ENCODE data around the gene MS4A14. TPM values are rescaled to one million over a fixed set of nuclear protein-coding genes. Genes with fewer than 3 reads are reported as not detected.

The MS4A14 gene
- total RNA-seq, 1 donor from 2014 or later, result not detected

- Mint-ChIP-seq H3K4me1 (ENCODE audit: low read depth) (peaks cover 17% of the 10 kb centered on the region), H3K27ac (no peak overlapping the region), H3K4me3 (ENCODE audit: low read depth) (no peak overlapping the region)
These were observed 28.4 kb upstream of the MS4A14 start for GRCh38 chr11:60367896-60368295.

DNA sequence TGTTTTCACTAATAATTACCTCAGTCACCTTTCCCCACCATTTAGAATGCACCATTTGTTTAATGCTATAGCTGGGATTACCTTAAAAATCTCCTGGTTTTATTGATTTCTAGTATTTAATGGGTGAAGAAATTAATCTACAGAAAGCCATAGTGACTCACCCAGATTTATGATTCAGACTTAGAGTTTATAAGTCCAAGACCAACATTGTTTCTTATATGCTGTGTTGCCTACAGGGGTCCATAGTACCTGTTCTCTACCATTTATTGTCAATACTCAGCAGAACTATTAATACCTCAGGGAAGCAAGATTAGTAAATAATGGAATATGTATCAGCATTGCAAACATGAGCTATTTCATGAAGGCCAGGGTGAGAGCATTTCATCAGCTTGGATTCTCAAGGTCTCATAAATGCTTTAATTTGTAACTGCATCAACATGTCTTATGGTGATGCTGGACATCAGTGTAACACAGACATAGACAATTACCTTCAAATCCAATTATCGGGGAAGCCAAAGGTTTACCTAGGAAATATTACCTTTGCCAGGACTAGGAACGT is 25.9 kb upstream of the MS4A14 start:
- DNase-seq (ENCODE audit: low spot score, unreplicated experiment), result no peak
- no peak for TF ChIP-seq CTCF (IDR thresholded peaks at IDR 0.05; ENCODE audit: unreplicated experiment)
- Mint-ChIP-seq H3K4me1 (ENCODE audit: low read depth) (peaks cover 14% of the 10 kb centered on the region), H3K27me3 (no peaks in the 10 kb centered on the region), H3K27ac (peak overlapping the region; percentile 92), H3K9me3 (ENCODE audit: low read depth) (no peaks in the 10 kb centered on the region), H3K4me3 (ENCODE audit: low read depth) (no peak overlapping the region), H3K36me3 (ENCODE audit: insufficient read depth) (no peaks in the 10 kb centered on the region)

More at GRCh38 chr11:60367896-60368295, 28.4 kb upstream of the MS4A14 start:
- no peak for TF ChIP-seq CTCF (IDR thresholded peaks at IDR 0.05; ENCODE audit: unreplicated experiment)
- DNase-seq (ENCODE audit: low spot score, unreplicated experiment), result no peak
- H3K9me3 Mint-ChIP-seq (ENCODE audit: low read depth), result no peaks in the 10 kb centered on the region
- peaks cover 4% of the 10 kb centered on the region for H3K27me3 Mint-ChIP-seq
- no peaks in the 10 kb centered on the region for H3K36me3 Mint-ChIP-seq (ENCODE audit: insufficient read depth)

- Mint-ChIP-seq H3K4me3 (ENCODE audit: low read depth) (no peak overlapping the region), H3K4me1 (ENCODE audit: low read depth) (peaks cover 14% of the 10 kb centered on the region), H3K27me3 (no peaks in the 10 kb centered on the region), H3K9me3 (ENCODE audit: low read depth) (no peaks in the 10 kb centered on the region), H3K36me3 (ENCODE audit: insufficient read depth) (no peaks in the 10 kb centered on the region), H3K27ac (peak overlapping the region; percentile 92)
- TF ChIP-seq CTCF (IDR thresholded peaks at IDR 0.05; ENCODE audit: unreplicated experiment), result no peak
- DNase-seq (ENCODE audit: low spot score, unreplicated experiment), result no peak
These were observed 25.4 kb upstream of the MS4A14 start for GRCh38 chr11:60370811-60371298.

DNA sequence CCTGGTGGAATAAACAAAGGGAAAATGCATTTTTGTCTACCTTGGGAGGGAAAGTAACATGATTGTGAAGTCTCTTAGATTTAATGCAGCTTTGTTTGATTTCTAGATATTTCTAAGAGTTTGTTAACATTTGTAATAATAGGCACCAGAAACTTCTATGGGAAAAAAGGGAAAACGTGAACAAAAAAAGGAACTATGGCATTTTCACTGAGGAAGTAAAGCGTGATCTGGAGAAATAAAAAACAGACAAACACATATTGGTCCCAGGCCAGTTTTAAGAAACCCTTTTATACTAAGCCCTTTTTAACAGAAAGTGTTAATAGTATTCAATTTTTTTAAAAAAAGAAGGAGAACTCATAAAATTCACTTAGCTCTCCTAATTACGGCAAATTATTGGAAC is 24.9 kb upstream of the MS4A14 start:
- no peak for TF ChIP-seq CTCF (IDR thresholded peaks at IDR 0.05; ENCODE audit: unreplicated experiment)
- Mint-ChIP-seq H3K27ac (peak overlapping the region; percentile 13), H3K9me3 (ENCODE audit: low read depth) (no peaks in the 10 kb centered on the region), H3K4me3 (ENCODE audit: low read depth) (no peak overlapping the region), H3K36me3 (ENCODE audit: insufficient read depth) (no peaks in the 10 kb centered on the region), H3K27me3 (no peaks in the 10 kb centered on the region), H3K4me1 (ENCODE audit: low read depth) (peaks cover 14% of the 10 kb centered on the region)
- DNase-seq (ENCODE audit: low spot score, unreplicated experiment), result no peak

DNA sequence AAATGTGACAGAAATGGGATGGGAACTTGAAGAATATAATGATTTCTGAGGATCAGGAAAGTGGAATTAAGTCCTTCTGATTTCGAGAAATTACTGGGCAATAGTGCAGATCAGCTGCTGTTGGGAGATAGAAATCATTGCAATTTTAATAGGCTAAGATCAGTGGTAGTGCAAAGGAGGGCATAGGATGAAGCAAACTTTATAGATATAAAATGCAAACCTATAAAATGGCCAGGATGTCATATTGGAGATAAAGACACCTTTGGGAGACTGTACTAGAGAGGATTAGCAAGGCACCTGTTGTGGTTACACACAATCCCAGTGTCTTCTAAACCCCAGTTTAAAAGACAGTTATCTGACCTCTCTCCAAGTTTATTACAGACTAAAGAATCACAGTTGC is 24.4 kb upstream of the MS4A14 start:
- Mint-ChIP-seq H3K36me3 (ENCODE audit: insufficient read depth) (no peaks in the 10 kb centered on the region), H3K27me3 (peaks cover 2% of the 10 kb centered on the region), H3K9me3 (ENCODE audit: low read depth) (no peaks in the 10 kb centered on the region), H3K4me3 (ENCODE audit: low read depth) (no peak overlapping the region), H3K27ac (no peak overlapping the region), H3K4me1 (ENCODE audit: low read depth) (peaks cover 14% of the 10 kb centered on the region)
- TF ChIP-seq CTCF (IDR thresholded peaks at IDR 0.05; ENCODE audit: unreplicated experiment), result no peak
- no peak for DNase-seq (ENCODE audit: low spot score, unreplicated experiment)
